ENCODE data around the gene ZNF320. TPM values are rescaled to one million over a fixed set of nuclear protein-coding genes. Genes with fewer than 3 reads are reported as not detected.
A peak's percentile ranks its signal among the peaks of the same experiment; 100 is the strongest.
"Not testable (repeated sequence)": the region's sequence is repeated elsewhere in the genome, so short reads cannot be mapped to it uniquely, and the experiment has no call there.

ZNF320 gene
- total RNA-seq, 4 donors from 2014 or later, result 7.7 to 25.1 (median 8.3) TPM

DNA sequence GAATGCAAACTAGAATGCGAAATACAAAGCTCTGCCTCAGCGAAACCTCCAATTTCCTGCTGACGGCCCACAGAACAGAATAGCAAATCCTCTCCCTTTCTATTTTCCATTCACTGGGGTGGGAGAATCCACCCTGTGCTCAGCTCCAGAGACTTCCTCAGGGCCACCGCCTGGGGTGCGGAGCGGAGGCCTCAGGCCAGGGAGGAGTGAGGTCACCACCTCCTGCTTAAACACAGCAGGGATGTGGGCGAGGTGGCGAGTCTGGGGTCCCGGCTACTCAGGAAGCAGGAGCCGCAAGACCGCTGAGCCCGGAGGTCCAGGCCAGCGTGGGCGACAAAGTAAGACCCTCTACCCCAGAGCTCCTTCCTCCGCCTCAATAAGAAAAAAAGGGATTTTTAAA, 666 bp upstream of the ZNF320 start:
- ATAC-seq (ENCODE audit: low FRiP score) (no peak), DNase-seq (ENCODE audit: low spot score) (no peak)
- TF ChIP-seq, protein P1, sequence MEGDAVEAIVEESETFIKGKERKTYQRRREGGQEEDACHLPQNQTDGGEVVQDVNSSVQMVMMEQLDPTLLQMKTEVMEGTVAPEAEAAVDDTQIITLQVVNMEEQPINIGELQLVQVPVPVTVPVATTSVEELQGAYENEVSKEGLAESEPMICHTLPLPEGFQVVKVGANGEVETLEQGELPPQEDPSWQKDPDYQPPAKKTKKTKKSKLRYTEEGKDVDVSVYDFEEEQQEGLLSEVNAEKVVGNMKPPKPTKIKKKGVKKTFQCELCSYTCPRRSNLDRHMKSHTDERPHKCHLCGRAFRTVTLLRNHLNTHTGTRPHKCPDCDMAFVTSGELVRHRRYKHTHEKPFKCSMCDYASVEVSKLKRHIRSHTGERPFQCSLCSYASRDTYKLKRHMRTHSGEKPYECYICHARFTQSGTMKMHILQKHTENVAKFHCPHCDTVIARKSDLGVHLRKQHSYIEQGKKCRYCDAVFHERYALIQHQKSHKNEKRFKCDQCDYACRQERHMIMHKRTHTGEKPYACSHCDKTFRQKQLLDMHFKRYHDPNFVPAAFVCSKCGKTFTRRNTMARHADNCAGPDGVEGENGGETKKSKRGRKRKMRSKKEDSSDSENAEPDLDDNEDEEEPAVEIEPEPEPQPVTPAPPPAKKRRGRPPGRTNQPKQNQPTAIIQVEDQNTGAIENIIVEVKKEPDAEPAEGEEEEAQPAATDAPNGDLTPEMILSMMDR (IDR thresholded peaks at IDR 0.05), result no peak

DNA sequence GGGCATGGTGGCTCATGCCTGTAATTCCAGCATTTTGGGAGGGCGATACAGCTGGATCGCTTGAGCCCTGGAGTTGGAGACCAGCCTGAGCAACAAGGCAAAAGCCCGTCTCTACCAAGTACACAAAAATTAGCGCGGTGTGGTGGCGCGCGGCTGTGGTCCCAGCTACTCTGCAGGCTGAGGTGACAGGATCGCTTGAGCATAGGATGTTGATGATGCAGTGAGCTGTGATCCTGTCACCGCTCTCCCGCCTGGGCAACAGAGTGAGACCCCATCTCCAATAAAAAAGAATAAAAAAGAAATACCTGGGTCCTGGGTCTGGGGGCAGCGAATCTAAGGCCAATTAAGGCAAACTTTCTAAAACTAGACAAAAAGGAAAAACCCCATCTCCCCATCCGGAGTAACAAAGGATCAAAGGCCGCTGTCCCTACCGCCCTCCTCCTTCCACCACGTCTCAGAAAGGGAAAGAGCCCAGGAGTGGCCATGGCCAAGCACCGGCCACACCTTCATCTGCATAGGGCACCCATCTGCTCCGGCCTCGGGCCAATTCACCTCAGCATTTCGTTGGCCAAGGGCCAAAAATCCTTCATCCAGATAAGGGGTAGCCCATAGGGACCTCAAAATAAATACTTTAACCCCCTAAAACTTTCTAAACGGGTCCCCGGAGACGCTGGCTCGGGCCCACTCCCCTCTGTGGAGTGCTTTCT, 851 bp downstream of the ZNF320 start:
- ATAC-seq (ENCODE audit: low FRiP score), result peak; percentile 49
- TF ChIP-seq, protein P1 (IDR thresholded peaks at IDR 0.05), result no peak
- DNase-seq (ENCODE audit: low spot score), result no peak

- ATAC-seq (ENCODE audit: low FRiP score) (no peak), DNase-seq (ENCODE audit: low spot score) (no peak)
- TF ChIP-seq, protein P1 (IDR thresholded peaks at IDR 0.05), result no peak
Measured at GRCh38 chr19:52891336-52891735, 6.1 kb downstream of the ZNF320 start.

GRCh38 chr19:52889931-52890330, 7.5 kb downstream of the ZNF320 start:
- TF ChIP-seq, protein P1 (IDR thresholded peaks at IDR 0.05), result no peak
- DNase-seq (ENCODE audit: low spot score) (no peak), ATAC-seq (ENCODE audit: low FRiP score) (no peak)

DNA sequence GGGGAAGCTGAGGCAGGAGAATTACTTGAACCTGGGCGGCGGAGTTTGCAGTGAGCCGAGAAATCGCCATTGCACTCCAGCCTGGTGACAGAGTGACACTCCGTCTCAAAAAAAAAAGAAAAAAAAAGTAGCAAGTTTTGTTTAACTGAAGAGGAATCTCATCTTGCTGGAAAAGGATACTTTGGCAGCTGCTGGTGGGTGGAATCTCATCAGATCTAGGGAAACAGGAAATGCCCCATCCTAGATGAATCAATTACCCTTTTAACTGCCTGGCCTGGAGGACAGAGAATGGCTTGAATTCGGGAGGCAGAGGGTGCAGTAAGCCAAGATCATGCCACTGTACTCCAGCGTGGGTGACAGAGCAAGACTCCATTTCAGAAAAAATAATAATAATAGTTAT, 8.4 kb downstream of the ZNF320 start:
- ATAC-seq (ENCODE audit: low FRiP score) (no peak), DNase-seq (ENCODE audit: low spot score) (no peak)
- TF ChIP-seq, protein P1 (IDR thresholded peaks at IDR 0.05), result no peak

DNA sequence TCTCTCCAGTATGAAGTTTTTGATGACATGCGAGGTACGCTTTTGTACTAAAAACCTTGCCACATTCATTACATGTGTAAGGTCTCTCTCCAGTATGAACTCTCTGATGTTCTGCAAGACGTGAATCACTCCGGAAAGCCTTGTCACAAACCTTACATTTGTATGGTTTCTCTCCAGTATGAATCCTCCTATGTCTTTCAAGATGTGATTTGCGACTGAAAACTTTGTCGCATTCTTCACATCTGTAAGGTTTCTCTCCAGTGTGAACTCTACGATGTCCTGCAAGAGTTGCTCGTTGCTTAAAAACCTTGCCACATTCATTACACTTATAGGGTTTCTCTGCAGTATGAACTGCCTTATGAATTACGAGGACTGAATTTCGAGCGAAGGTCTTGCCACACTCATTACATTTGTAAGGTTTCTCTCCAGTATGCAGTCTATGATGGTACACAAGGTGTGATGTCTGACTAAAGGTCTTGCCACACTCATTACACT, 16.5 kb downstream of the ZNF320 start:
- DNase-seq (ENCODE audit: low spot score), result no peak
- ATAC-seq (ENCODE audit: low FRiP score), result no peak
- TF ChIP-seq, protein P1 (IDR thresholded peaks at IDR 0.05), result no peak

GRCh38 chr19:52872996-52873395, 24.4 kb downstream of the ZNF320 start:
- ATAC-seq (ENCODE audit: low FRiP score); DNase-seq (ENCODE audit: low spot score): not testable (repeated sequence)

Data from omental fat pad (tissue), 4 donors.